Measurements from ENCODE around the gene EEF1AKMT3. TPM values are rescaled to one million over a fixed set of nuclear protein-coding genes. Genes with fewer than 3 reads are reported as not detected.

EEF1AKMT3 gene
- total and polyA plus RNA-seq, 2 of the 4 experiments (the other 2 are of a cell fraction): 3.2 to 8.1 TPM

DNA sequence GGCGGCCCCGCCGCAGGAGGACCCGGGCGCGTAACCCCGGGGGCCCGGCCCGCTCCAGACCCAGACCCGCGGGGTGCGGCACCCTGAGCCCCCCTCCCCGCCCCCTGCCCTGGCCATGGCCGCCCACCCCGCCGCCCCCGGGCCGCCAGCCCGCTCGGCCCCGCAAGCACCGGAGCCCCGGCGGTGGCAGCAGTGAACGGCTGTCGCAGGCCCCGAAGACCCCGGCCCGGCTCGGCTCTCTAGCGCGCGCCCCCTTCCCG is 17.3 kb upstream of the EEF1AKMT3 start:
- Histone ChIP-seq H3K4ac (ENCODE audit: low read depth, low read length) (no peak overlapping the region), H4K8ac (ENCODE audit: low read depth in 2 of 2, low read length in 2 of 2) (no peak overlapping the region), H3K27me3 (ENCODE audit: control insufficient read depth, insufficient read depth, low read length) (peaks cover 10% of the 10 kb centered on the region), H4K20me1 (ENCODE audit: insufficient read depth, low read length) (peaks cover 7% of the 10 kb centered on the region; the same call in 1 of the 2 replicates), H2BK120ac (ENCODE audit: low read depth, low read length) (no peak overlapping the region), H3K36me3 (ENCODE audit: control insufficient read depth, insufficient read depth, low read length) (peaks cover 19% of the 10 kb centered on the region), H2BK5ac (ENCODE audit: low read depth, low read length, poor library complexity, severe bottlenecking) (no peak overlapping the region), H3K14ac (replicated peaks; ENCODE audit: low read depth, low read length) (no peak overlapping the region), H3K79me1 (ENCODE audit: low read depth in 1 of 2, low read length in 2 of 2) (peaks cover 15 to 24% of the 10 kb centered on the region in 2 experiments; a peak in 3 of 4 replicates), H3K4me1 (ENCODE audit: control insufficient read depth, insufficient read depth, low read length) (peaks cover 7% of the 10 kb centered on the region), H2BK20ac (ENCODE audit: low read depth, low read length) (no peak overlapping the region), H4K5ac (ENCODE audit: low read depth, low read length) (no peak overlapping the region), H3K9ac (ENCODE audit: low read depth, low read length) (peak overlapping the region; percentile 42), H3K23ac (ENCODE audit: low read depth, low read length) (no peak overlapping the region), H3K18ac (ENCODE audit: low read depth, low read length) (no peak overlapping the region), H3K9me3 (ENCODE audit: control insufficient read depth, insufficient read depth, low read length) (no peaks in the 10 kb centered on the region), H3K4me2 (ENCODE audit: low read depth, low read length) (no peak overlapping the region), H4K91ac (ENCODE audit: insufficient read depth, low read depth, low read length) (no peak overlapping the region), H2AK9ac (replicated peaks; ENCODE audit: low read depth, low read length, poor library complexity) (no peak overlapping the region), H2AK5ac (ENCODE audit: low read depth, low read length) (no peak overlapping the region), H3K27ac (ENCODE audit: insufficient read depth, low read length) (no peak overlapping the region), H2BK15ac (ENCODE audit: low read depth, low read length) (no peak overlapping the region), H3K56ac (ENCODE audit: extremely low read depth, insufficient read depth, low read length) (no peak overlapping the region), H3K9me1 (ENCODE audit: insufficient read depth, low read length) (peaks cover 15% of the 10 kb centered on the region), H2AFZ (replicated peaks; ENCODE audit: low read length, poor library complexity) (peak overlapping the region; percentile 85), H3K4me3 (ENCODE audit: insufficient read depth, low read depth, low read length) (peak overlapping the region; percentile 59)
- in situ Hi-C loops (cut with MboI; ENCODE audit: low sequenced_read_pairs) (no loop called here), dilution Hi-C loops (cut with HindIII; ENCODE audit: low sequenced_read_pairs, unreplicated experiment) (no loop called here), intact Hi-C loops (cut with micrococcal nuclease) (no loop called here)
- POLR2A ChIA-PET (ENCODE audit: unreplicated experiment): no interaction called here
- CTCF ChIA-PET: no interaction called here
- BruUV-seq (replicated peaks): no TSS peak
- DNase-seq: no peak
- no peak for ATAC-seq (ENCODE audit: low read depth)
- WGBS, 2 experiments (ENCODE audit: extremely low coverage in 2 of 2, insufficient read length in 1 of 2): no CpG with 5 or more reads among the region's 34 CpGs
- TF ChIP-seq FOS (IDR thresholded peaks at IDR 0.05; ENCODE audit: low read depth, low read length): no peak
- TF ChIP-seq MAZ (IDR thresholded peaks at IDR 0.05; ENCODE audit: borderline replicate concordance, low read depth, low read length): no peak
- no peak for TF ChIP-seq RAD21 (IDR thresholded peaks at IDR 0.05; ENCODE audit: low read length)
- TF ChIP-seq NFE2L2 (IDR thresholded peaks at IDR 0.05; ENCODE audit: low read depth, low read length): no peak
- TF ChIP-seq, protein P1, sequence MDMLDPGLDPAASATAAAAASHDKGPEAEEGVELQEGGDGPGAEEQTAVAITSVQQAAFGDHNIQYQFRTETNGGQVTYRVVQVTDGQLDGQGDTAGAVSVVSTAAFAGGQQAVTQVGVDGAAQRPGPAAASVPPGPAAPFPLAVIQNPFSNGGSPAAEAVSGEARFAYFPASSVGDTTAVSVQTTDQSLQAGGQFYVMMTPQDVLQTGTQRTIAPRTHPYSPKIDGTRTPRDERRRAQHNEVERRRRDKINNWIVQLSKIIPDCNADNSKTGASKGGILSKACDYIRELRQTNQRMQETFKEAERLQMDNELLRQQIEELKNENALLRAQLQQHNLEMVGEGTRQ (IDR thresholded peaks at IDR 0.05; ENCODE audit: low read depth, low read length): no peak
